A549 treated with RU486 at 1 μM for 4 hours (cell line): Measurements from ENCODE around the gene NRXN3. TPM values are rescaled to one million over a fixed set of nuclear protein-coding genes. Genes with fewer than 3 reads are reported as not detected.

Experiments
- total RNA-seq: library from RNA; stranded (reverse); fragments of 200-300 nt; extraction: Qiagen RNA extraction; gene quantifications from 5 replicates; pipeline ENCODE4 v1.2.3, GENCODE V29; 2022; ENCODE audit warnings: low read depth

Gene NRXN3
- 0.65 to 1.1 TPM (median 1.1 TPM) in 5 replicates for total RNA-seq

DNA sequence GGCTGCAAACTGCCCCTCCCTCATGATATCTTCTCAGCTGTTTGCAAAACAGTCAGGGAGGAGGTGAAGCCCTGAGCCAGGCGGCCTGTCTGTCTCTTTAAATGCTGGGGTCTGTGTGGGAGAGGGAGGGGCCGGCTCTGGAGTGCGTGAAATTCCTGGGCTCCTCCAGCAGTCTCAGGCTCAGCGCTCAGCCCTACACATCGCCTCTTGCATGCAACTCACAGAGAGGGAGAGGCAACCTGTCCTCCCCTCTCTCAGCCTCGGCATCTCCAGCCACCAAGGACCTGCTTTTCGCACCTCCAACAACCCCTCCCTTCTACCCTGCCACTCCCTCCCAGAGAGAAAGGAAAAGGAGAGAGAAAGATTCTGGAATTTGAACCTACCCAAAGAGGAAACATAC, at the start of gene NRXN3:
Gene NRXN3, plus strand, starts transcription at position 171 of the 400 bp plus-strand sequence. CDS start 72,721 bp downstream, outside the sequence.

